ENCODE results near the gene PLA2G2D. TPM values are rescaled to one million over a fixed set of nuclear protein-coding genes. Genes with fewer than 3 reads are reported as not detected.

The PLA2G2D gene
- total and polyA plus RNA-seq, 10 of the 15 experiments (the other 5 are each of a cell fraction or from before 2014, with no cell fraction given), result 0.06 to 0.38 (median 0.16) TPM; not detected in 2

DNA sequence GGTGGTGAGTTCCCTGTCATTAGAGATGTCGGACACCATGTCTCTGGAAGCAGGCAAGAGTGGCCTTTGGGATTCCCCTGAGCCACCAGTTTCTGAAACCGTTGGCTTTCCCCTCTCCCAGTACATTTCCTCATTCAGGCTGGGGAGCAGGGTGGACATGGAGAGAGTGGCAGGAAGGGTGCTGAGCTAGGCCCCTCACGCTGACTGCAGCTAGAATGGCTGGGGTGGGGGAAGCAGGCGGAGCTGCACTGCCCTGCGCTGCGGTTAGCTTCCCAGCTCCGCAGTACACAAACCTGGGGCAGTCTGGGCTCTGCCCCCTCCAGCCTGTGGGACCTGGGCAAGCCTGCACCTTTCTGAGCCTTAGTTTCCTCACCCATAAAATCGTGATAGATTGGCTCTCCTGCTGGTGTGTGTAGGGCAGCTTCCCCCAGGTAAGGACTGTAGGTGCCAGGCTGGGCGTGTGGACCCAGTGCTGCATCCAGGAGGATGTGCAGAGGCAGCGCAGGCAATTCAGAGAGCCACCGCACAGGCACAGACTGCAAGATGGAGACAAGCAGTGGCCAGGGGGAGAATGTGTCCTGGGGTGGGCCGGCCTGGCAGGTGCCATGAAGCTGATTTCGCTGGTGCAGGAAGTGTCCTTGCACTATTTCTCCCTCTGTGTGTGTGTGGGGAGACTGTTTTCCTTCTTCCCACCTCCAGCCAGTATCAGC, 22.8 kb upstream of the PLA2G2D start:
- Histone ChIP-seq H3K4me2 (ENCODE audit: control insufficient read depth, insufficient read depth) (no peak overlapping the region), H3K4me1 (ENCODE audit: control insufficient read depth, insufficient read depth, low read length) (no peaks in the 10 kb centered on the region), H3K79me2 (ENCODE audit: control insufficient read depth, insufficient read depth, low read length) (no peaks in the 10 kb centered on the region), H3K27ac (ENCODE audit: control insufficient read depth, insufficient read depth) (no peak overlapping the region), H3K4me3 (no peak overlapping the region), H3K9ac (ENCODE audit: control insufficient read depth, insufficient read depth, low read length) (no peak overlapping the region), H4K20me1 (ENCODE audit: control insufficient read depth, insufficient read depth) (no peaks in the 10 kb centered on the region), H2AFZ (ENCODE audit: control insufficient read depth, low read depth, low read length) (no peak overlapping the region), H3K36me3 (ENCODE audit: control insufficient read depth in 2 of 2, insufficient read depth in 2 of 2, low read length in 1 of 2) (no peaks in the 10 kb centered on the region), H3K27me3 (replicated peaks in 1 of 2; ENCODE audit: control insufficient read depth in 2 of 2, insufficient read depth in 2 of 2, low read length in 1 of 2) (no peaks in the 10 kb centered on the region), H3K9me3 (replicated peaks; ENCODE audit: control insufficient read depth, insufficient read depth, low read length) (no peaks in the 10 kb centered on the region)
- no peak for DNase-seq (ENCODE audit: low read depth, low spot score)
- ATAC-seq, result no peak
- in situ Hi-C loops (cut with MboI) (no loop called here), intact Hi-C loops (cut with micrococcal nuclease; ENCODE audit: unreplicated experiment) (no loop called here)
- no TSS peak for BruUV-seq (replicated peaks)
- ChIA-PET POLR2A (no interaction called here), CTCF (no interaction called here), RAD21 (ENCODE audit: unreplicated experiment) (no interaction called here), SMC1A (ENCODE audit: uncharacterized antibody, unreplicated experiment) (interaction anchor here (1.5 kb wide), 1 partner anchor 9 kb away, joined by 6 read pairs; no protein-coding TSS in a partner anchor)
- no peak for FAIRE-seq
- 38% methylated on average over 13 of the region's 13 CpGs for WGBS (ENCODE audit: insufficient coverage, insufficient replicate concordance, low lambda C conversion rate, missing lambda C conversion rate)
- no peak for TF ChIP-seq RELA (IDR thresholded peaks at IDR 0.05; ENCODE audit: borderline replicate concordance, partially characterized antibody)
- TF ChIP-seq, protein P1, sequence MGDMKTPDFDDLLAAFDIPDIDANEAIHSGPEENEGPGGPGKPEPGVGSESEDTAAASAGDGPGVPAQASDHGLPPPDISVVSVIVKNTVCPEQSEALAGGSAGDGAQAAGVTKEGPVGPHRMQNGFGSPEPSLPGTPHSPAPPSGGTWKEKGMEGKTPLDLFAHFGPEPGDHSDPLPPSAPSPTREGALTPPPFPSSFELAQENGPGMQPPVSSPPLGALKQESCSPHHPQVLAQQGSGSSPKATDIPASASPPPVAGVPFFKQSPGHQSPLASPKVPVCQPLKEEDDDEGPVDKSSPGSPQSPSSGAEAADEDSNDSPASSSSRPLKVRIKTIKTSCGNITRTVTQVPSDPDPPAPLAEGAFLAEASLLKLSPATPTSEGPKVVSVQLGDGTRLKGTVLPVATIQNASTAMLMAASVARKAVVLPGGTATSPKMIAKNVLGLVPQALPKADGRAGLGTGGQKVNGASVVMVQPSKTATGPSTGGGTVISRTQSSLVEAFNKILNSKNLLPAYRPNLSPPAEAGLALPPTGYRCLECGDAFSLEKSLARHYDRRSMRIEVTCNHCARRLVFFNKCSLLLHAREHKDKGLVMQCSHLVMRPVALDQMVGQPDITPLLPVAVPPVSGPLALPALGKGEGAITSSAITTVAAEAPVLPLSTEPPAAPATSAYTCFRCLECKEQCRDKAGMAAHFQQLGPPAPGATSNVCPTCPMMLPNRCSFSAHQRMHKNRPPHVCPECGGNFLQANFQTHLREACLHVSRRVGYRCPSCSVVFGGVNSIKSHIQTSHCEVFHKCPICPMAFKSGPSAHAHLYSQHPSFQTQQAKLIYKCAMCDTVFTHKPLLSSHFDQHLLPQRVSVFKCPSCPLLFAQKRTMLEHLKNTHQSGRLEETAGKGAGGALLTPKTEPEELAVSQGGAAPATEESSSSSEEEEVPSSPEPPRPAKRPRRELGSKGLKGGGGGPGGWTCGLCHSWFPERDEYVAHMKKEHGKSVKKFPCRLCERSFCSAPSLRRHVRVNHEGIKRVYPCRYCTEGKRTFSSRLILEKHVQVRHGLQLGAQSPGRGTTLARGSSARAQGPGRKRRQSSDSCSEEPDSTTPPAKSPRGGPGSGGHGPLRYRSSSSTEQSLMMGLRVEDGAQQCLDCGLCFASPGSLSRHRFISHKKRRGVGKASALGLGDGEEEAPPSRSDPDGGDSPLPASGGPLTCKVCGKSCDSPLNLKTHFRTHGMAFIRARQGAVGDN (IDR thresholded peaks at IDR 0.05), result no peak
- TF ChIP-seq, protein P2, sequence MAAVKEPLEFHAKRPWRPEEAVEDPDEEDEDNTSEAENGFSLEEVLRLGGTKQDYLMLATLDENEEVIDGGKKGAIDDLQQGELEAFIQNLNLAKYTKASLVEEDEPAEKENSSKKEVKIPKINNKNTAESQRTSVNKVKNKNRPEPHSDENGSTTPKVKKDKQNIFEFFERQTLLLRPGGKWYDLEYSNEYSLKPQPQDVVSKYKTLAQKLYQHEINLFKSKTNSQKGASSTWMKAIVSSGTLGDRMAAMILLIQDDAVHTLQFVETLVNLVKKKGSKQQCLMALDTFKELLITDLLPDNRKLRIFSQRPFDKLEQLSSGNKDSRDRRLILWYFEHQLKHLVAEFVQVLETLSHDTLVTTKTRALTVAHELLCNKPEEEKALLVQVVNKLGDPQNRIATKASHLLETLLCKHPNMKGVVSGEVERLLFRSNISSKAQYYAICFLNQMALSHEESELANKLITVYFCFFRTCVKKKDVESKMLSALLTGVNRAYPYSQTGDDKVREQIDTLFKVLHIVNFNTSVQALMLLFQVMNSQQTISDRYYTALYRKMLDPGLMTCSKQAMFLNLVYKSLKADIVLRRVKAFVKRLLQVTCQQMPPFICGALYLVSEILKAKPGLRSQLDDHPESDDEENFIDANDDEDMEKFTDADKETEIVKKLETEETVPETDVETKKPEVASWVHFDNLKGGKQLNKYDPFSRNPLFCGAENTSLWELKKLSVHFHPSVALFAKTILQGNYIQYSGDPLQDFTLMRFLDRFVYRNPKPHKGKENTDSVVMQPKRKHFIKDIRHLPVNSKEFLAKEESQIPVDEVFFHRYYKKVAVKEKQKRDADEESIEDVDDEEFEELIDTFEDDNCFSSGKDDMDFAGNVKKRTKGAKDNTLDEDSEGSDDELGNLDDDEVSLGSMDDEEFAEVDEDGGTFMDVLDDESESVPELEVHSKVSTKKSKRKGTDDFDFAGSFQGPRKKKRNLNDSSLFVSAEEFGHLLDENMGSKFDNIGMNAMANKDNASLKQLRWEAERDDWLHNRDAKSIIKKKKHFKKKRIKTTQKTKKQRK (IDR thresholded peaks at IDR 0.05; ENCODE audit: low read depth, low read length), result no peak
- TF ChIP-seq, protein P3, sequence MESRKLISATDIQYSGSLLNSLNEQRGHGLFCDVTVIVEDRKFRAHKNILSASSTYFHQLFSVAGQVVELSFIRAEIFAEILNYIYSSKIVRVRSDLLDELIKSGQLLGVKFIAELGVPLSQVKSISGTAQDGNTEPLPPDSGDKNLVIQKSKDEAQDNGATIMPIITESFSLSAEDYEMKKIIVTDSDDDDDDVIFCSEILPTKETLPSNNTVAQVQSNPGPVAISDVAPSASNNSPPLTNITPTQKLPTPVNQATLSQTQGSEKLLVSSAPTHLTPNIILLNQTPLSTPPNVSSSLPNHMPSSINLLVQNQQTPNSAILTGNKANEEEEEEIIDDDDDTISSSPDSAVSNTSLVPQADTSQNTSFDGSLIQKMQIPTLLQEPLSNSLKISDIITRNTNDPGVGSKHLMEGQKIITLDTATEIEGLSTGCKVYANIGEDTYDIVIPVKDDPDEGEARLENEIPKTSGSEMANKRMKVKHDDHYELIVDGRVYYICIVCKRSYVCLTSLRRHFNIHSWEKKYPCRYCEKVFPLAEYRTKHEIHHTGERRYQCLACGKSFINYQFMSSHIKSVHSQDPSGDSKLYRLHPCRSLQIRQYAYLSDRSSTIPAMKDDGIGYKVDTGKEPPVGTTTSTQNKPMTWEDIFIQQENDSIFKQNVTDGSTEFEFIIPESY (IDR thresholded peaks at IDR 0.05), result no peak
- TF ChIP-seq SP1 (IDR thresholded peaks at IDR 0.05; ENCODE audit: low read depth, low read length), result no peak
- TF ChIP-seq ZNF274 (IDR thresholded peaks at IDR 0.05; ENCODE audit: insufficient read depth, insufficient read length), result no peak
- TF ChIP-seq, protein P4, sequence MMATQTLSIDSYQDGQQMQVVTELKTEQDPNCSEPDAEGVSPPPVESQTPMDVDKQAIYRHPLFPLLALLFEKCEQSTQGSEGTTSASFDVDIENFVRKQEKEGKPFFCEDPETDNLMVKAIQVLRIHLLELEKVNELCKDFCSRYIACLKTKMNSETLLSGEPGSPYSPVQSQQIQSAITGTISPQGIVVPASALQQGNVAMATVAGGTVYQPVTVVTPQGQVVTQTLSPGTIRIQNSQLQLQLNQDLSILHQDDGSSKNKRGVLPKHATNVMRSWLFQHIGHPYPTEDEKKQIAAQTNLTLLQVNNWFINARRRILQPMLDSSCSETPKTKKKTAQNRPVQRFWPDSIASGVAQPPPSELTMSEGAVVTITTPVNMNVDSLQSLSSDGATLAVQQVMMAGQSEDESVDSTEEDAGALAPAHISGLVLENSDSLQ (IDR thresholded peaks at IDR 0.05), result no peak
- no peak for TF ChIP-seq FOS (IDR thresholded peaks at IDR 0.05; ENCODE audit: borderline replicate concordance, extremely low read depth, insufficient read length)
- no peak for TF ChIP-seq SMARCA5 (IDR thresholded peaks at IDR 0.05)
